Neutrophil (primary cell): ENCODE data around the gene FILIP1.
"Not testable (repeated sequence)": the region's sequence is repeated elsewhere in the genome, so short reads cannot be mapped to it uniquely, and the experiment has no call there.

Experiments used
- H3K27ac ChIP-seq: fragments of 200-600 bp; sonication (generic); 2 replicates; pipeline ENCODE4 v1.5.1; 2016; ENCODE audit warnings: mild to moderate bottlenecking, moderate library complexity
- H3K27me3 ChIP-seq: fragments of 200-600 bp; sonication (generic); 2 replicates; pipeline ENCODE4 v1.6.0; 2016; ENCODE audit warnings: mild to moderate bottlenecking
- H3K36me3 ChIP-seq: fragments of 200-600 bp; sonication (generic); 2 replicates; pipeline ENCODE4 v1.5.1; 2017
- H3K4me1 ChIP-seq, 2 experiments: fragments of 200-600 bp in 1 of 2; sonication (generic) in 1 of 2; 1 replicate in 1 of 2; 2 replicates in 1 of 2; pipeline versions ENCODE4 v1.5.1 to v1.6.1; 2013 to 2016; ENCODE audit warnings: low read depth in 1 of 2, low read length in 1 of 2, mild to moderate bottlenecking in 1 of 2, moderate library complexity in 1 of 2; ENCODE audit not compliant: control insufficient read depth in 1 of 2, insufficient read depth in 1 of 2
- H3K4me3 ChIP-seq, 2 experiments: fragments of 200-600 bp in 1 of 2; sonication (generic) in 1 of 2; 1 replicate in 1 of 2; 2 replicates in 1 of 2; pipeline ENCODE4 v1.5.1; 2013 to 2016; ENCODE audit warnings: low read depth in 1 of 2, low read length in 1 of 2, mild to moderate bottlenecking in 1 of 2, moderate library complexity in 1 of 2
- H3K9me3 ChIP-seq: fragments of 200-600 bp; sonication (generic); 2 replicates; pipeline ENCODE4 v1.5.1; 2016
- TF ChIP-seq, protein P1 (sequence below): fragments of 200-600 bp; sonication (generic); IDR thresholded peaks from 2 replicates; pipeline ENCODE4 v1.5.1; 2016; ENCODE audit warnings: antibody characterized with exemption

FILIP1 gene

DNA sequence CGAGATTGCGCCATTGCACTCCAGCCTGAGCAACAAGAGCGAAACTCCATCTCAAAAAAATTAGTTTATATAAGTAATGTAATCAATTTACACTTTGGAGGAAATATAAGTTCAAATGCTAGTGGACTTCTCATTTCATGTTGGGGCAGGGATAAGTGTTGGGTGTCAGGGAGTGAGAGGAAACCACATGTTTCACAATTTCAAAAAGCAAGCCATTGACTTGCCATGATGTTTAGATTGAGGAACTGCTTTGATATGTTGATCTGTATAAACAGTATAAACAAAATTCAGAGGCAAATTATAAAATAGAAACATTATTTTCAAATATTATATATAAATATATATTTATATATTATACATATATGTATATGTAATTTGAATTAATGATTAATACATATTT lies 42.7 kb downstream of the FILIP1 start:
- no peaks in the 10 kb centered on the region for H3K9me3 ChIP-seq
- no peaks in the 10 kb centered on the region for H3K36me3 ChIP-seq
- no peak overlapping the region for H3K27ac ChIP-seq
- H3K4me1 ChIP-seq: no peaks in the 10 kb centered on the region
- H3K27me3 ChIP-seq: peaks cover 4% of the 10 kb centered on the region
- TF ChIP-seq, protein P1, sequence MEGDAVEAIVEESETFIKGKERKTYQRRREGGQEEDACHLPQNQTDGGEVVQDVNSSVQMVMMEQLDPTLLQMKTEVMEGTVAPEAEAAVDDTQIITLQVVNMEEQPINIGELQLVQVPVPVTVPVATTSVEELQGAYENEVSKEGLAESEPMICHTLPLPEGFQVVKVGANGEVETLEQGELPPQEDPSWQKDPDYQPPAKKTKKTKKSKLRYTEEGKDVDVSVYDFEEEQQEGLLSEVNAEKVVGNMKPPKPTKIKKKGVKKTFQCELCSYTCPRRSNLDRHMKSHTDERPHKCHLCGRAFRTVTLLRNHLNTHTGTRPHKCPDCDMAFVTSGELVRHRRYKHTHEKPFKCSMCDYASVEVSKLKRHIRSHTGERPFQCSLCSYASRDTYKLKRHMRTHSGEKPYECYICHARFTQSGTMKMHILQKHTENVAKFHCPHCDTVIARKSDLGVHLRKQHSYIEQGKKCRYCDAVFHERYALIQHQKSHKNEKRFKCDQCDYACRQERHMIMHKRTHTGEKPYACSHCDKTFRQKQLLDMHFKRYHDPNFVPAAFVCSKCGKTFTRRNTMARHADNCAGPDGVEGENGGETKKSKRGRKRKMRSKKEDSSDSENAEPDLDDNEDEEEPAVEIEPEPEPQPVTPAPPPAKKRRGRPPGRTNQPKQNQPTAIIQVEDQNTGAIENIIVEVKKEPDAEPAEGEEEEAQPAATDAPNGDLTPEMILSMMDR: no peak
- no peak overlapping the region for H3K4me3 ChIP-seq

DNA sequence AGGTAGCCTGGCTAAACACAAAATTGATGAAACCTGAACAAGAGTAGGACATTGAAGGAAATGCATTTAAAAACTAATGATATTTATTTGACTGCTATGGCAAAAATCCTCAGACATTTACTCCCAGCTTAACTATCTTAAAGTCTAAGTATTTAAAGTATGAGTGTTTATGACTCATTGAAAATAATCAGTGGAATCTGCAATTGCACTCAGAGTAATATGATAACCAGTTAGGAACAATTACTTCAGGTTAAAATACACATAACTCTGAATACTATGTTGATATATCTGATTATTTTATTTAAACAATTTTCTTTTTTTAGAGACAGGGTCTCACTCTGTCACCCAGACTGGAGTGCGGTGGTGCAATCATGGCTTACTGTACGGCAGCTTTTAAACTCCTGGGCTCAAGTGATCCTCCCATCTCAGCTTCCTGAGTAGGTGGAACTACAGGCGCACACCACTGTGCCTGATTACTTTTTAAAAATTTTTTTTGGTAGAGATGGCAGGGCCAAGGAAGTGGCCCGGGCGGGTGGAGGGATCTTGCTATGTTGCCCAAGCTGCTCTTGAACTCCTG lies 43.9 kb downstream of the FILIP1 start:
- TF ChIP-seq, protein P1: no peak
- Histone ChIP-seq H3K36me3 (no peaks in the 10 kb centered on the region), H3K4me1 (no peaks in the 10 kb centered on the region), H3K27me3 (no peaks in the 10 kb centered on the region), H3K27ac (no peak overlapping the region), H3K4me3 (no peak overlapping the region), H3K9me3 (no peaks in the 10 kb centered on the region)

DNA sequence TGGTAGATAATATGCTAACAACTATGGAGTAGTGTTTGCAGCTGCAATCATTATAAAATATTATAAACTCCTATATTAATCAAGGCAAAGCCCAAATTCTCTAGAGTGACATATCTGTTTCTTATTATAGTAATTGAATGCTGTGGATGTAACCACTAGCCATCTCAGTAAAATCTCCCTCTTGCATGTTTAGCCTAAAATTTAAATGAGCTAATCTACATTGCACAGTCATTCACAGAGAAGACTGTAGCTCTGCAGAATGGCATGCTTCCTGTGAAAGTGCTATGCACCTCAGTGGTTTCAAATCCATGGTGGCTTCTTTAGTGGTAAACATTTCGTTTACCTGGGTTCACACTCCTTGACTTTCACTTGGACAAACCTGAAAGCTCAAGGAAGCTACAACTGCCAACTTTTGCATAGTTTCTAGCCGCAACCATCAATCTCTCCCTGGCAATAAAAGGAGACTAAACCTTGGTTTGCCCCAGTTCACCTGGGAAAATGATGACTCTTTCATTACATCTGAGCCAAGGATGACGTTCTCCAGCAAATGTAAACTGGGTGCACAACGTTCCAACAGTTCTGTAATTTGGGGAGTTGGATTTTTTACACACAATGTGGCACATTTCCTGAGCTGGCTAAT lies 47.2 kb downstream of the FILIP1 start:
- Histone ChIP-seq H3K9me3 (no peaks in the 10 kb centered on the region), H3K36me3 (no peaks in the 10 kb centered on the region), H3K27ac (no peak overlapping the region), H3K27me3 (no peaks in the 10 kb centered on the region), H3K4me3 (no peak overlapping the region), H3K4me1 (no peaks in the 10 kb centered on the region)
- TF ChIP-seq, protein P1: no peak

DNA sequence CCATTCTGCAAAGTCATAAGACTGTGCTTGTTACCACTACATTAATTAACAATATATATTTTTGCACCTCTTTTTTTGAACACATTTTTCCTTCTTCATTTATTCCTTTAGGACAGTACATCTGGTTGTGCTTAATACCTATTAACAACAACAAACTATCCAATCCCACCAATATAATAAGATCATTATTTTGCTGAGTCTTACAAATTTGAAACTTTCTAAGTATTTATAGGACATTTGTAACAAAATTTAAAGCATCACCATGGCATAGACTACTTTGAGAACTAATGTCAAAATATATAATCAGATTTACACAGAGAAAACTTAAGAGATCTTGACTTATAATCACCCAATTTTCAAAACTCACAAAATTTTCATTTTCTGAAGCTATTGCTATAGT lies 47.9 kb downstream of the FILIP1 start:
- no peaks in the 10 kb centered on the region for H3K9me3 ChIP-seq
- no peaks in the 10 kb centered on the region for H3K27me3 ChIP-seq
- H3K27ac ChIP-seq: no peak overlapping the region
- no peaks in the 10 kb centered on the region for H3K36me3 ChIP-seq
- no peak overlapping the region for H3K4me3 ChIP-seq
- H3K4me1 ChIP-seq: no peaks in the 10 kb centered on the region
- TF ChIP-seq, protein P1: no peak

DNA sequence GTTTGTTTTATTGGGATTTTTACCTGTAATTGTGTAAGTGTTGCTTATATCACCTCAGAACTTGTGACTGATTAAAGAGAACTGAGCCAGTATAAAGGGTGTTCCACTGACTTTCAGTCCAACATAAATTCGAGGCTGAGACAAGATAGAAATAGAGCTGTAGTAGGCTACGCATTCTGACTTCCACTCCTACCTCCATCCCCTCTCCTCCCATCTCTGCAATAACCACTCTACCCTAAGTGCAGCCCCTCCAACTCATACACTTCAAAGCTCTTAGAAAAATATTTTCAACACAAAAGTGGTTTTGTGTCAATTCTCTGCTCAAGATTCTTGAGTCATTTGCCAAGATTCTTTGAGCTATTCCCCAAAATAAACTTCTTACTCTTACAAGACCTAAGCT lies 48.7 kb downstream of the FILIP1 start:
- Histone ChIP-seq H3K36me3 (no peaks in the 10 kb centered on the region), H3K9me3 (no peaks in the 10 kb centered on the region), H3K27me3 (no peaks in the 10 kb centered on the region), H3K4me3 (no peak overlapping the region), H3K27ac (no peak overlapping the region), H3K4me1 (no peaks in the 10 kb centered on the region)
- TF ChIP-seq, protein P1: no peak

DNA sequence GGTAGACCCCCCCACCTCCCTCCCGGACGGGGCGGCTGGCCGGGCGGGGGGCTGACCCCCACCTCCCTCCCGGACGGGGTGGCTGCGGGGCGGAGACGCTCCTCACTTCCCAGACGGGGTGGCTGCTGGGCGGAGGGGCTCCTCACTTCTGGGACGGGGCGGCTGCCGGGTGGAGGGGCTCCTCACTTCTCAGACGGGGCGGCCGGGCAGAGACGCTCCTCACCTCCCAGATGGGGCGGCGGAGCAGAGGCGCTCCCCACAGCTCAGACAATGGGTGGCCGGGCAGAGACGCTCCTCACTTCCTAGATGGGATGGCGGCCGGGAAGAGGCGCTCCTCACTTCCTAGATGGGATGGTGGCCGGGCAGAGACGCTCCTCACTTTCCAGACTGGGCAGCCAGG lies 51.7 kb downstream of the FILIP1 start:
- H3K4me3 ChIP-seq, H3K36me3 ChIP-seq, H3K27ac ChIP-seq, H3K4me1 ChIP-seq, H3K9me3 ChIP-seq, H3K27me3 ChIP-seq: not testable (repeated sequence)

DNA sequence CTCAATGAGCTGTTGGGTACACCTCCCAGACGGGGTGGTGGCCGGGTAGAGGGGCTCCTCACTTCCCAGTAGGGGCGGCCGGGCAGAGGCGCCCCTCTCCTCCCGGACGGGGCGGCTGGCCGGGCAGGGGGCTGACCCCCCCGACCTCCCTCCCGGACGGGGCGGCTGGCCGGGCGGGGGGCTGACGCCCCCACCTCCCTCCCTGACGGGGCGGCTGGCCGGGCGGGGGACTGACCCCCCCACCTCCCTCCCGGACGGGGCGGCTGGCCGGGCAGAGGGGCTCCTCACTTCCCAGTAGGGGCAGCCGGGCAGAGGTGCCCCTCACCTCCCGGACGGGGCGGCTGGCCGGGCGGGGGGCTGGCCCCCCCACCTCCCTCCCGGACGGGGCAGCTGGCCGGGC lies 52.1 kb downstream of the FILIP1 start:
- H3K9me3 ChIP-seq, H3K27ac ChIP-seq, H3K36me3 ChIP-seq, H3K27me3 ChIP-seq, H3K4me3 ChIP-seq, H3K4me1 ChIP-seq: not testable (repeated sequence)
